GM21576 (cell line): ENCODE measurements around the gene TACR1.
A peak's percentile ranks its signal among the peaks of the same experiment; 100 is the strongest.
"Not testable (repeated sequence)": the region's sequence is repeated elsewhere in the genome, so short reads cannot be mapped to it uniquely, and the experiment has no call there.

ENCODE experiments used
- ATAC-seq: cut with Tn5 transposase; IDR thresholded peaks from one replicate; pipeline ENCODE4 v1.9.1; 2021; ENCODE audit warnings: mild to moderate bottlenecking, moderate library complexity; ENCODE audit not compliant: unreplicated experiment

The TACR1 gene

DNA sequence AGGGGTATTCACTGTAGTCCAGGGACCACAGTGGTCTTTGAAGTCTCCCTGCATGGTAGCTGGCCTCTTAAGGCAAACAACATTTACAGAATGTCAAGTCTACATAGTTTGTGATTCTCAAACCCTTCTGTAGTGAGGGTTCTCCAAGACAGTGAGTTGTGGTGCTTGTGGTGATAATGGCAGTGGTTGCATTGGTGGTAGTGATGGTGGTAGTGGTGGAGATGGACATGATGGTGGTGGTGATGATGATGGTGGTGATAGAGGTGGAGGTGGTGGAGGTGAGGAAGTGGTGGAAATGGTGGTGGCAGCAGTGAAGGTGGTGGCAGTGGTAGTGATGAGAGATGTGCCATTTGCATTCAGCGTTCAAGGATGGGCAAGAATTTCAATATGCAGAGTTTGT is 104.9 kb downstream of the TACR1 start:
- no peak for ATAC-seq

- ATAC-seq: no peak
Observed at GRCh38 chr2:75090770-75091515, 108.4 kb downstream of the TACR1 start.

- ATAC-seq: no peak
Observed at GRCh38 chr2:75089471-75089870, 109.8 kb downstream of the TACR1 start.

DNA sequence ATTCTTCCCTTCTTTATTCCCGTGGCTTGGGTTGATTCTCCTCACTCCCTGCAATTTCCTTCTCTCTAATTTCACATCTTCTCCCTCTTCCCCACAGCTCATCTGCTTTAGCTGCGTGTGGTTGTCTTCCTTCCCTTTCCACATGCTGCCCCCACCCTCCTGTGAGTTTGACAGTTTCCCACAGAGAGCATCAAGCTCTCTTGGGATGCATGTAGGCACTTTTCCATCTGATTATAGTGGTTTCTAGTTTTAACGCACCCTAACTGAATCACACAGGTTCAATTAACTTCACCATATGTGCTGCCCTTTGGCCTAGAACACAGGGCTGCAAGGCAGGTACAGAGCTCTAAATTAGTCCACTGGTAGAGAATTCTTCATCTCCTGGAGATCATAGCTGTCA is 110.5 kb downstream of the TACR1 start:
- ATAC-seq: no peak

GRCh38 chr2:75087736-75088135 is 111.6 kb downstream of the TACR1 start:
- no peak for ATAC-seq

DNA sequence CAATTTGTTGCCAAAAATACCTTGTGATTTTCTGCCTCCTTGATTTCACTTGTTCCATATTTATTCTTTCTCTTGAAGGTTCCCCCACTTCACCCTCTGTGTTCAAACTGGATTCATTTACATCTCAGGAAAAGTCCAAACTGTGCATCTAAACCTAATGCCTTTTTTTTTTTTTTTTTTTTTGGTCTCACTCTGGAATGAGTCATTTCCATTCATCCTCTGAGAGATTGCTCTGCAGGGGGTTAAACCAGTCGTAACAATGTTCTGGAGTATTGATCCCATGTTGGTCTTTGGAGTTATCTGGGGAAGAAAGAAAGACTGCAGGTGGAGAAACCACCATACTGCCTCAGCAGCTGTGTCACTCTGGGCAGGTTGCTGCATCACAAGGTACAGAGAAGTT is 119.7 kb downstream of the TACR1 start:
- no peak for ATAC-seq

- no peak for ATAC-seq
Observed at GRCh38 chr2:75077909-75078308, 121.4 kb downstream of the TACR1 start.

- no peak for ATAC-seq
Observed at GRCh38 chr2:75076088-75076487, 123.2 kb downstream of the TACR1 start.

DNA sequence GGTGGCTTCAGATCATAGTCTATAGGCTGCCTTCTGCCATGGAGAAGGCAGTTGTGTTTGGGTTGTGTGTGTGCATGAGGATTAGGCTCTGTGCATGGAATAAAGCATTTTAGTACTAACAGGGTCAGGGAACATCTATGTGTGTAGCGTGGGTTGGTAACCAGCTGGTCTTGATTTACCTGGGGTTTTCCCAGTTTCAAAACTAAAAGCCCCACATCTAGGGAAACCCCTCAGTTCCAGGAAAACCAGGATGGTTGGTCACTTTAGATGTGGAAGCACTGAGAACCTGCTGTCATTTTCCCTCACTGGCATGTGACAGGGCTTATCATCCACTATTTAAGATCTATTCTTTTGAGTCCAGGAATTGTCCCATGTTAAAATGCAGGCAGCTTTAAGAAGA is 124.6 kb downstream of the TACR1 start:
- no peak for ATAC-seq

- no peak for ATAC-seq
Observed at GRCh38 chr2:75074228-75074627, 125.1 kb downstream of the TACR1 start.

GRCh38 chr2:75071766-75072165 is 127.6 kb downstream of the TACR1 start:
- ATAC-seq: no peak

DNA sequence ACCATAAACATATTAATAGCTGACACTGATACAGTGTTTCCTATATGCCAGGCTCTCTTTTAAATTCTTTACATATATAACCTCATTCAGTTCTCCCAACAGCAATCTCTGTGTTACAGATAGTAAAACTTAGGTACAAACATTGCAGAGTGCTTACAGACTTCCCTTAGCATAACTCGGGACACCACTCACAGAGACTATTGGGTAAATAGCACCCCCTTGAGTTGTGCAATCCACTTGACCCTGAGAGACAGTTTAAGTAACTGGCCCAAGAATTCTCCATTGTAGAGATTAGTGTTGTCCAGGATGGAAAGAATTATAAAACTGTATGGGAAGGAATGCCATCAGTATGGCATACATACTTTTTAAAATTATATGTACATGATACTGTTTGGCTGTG is 130.8 kb downstream of the TACR1 start:
- no peak for ATAC-seq

DNA sequence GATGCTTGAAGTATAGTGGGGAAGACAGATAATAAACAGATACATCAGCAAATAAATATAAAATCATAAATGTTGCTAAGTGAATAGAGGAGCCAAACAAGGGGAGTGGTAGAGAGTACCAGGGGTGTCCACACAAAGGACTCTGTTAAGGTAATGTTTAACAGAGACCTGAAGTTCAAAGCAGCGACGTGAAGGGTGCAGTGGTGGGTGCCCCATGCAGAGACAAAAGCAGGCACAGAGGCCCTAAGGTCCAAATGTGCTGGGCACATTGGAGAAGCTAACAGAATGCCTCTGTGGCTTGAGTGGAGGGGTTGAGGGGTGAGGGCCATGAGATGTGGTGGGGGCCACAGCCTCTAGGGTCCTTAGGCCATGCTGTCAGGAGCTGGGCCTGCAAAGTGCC is 131.8 kb downstream of the TACR1 start:
- ATAC-seq: no peak

- no peak for ATAC-seq
Observed at GRCh38 chr2:75066121-75066902, 133.0 kb downstream of the TACR1 start.

- ATAC-seq: no peak
Observed at GRCh38 chr2:75065402-75066008, 133.8 kb downstream of the TACR1 start.

DNA sequence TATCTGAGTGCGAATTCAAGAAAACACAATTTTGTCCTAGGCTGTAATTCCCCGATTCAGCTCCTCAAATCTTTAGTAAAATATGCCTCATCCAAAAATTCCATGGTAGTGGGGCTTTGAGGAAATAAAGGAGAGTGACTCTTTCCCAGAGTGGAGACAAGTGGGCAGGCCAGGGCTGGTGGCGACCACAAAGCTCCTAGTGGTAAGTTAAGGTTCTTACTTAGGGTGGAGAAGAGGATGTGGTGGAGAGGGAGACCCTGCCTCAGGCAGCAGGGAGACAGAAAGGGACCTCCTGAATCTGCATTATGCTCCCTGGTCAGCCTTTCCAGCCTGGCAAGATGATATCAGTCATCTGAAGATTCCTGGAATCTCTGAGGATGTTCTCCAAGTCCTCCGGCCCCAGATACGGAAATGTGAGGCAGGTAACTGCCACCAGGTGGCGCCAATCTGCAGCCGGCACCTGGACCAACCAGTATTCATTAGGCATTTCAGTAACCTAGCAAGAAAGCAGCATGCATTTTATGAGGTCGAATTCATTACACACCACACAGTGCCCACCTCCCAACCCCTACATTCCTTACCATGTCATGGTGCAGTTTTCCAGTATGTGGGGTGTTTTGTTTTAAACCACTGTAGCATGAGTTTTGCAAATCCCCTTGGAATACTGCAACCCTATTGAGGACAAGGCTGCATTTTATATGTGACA is 134.5 kb downstream of the TACR1 start:
- peak; percentile 67 for ATAC-seq

DNA sequence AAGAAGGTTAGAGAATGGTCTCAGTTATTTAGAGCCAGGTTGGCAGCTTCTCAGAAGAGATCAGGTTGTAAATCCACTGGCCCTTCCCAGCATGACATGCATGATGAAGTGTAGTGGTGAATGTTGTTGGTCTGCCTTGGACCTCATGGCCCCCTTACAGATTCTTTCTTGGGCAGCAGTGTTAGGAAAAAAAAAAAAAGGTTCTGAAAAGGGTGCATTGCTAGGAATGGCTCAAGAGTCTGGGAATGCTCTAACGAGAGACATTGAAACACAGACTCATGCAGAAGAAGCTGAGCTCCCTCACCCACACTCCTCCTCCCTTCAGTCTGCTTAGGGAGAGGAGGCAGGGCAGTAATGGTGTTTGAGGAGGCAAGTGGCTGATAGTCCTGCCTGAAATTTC is 135.4 kb downstream of the TACR1 start:
- ATAC-seq: no peak

GRCh38 chr2:75058427-75058826 is 140.9 kb downstream of the TACR1 start:
- no peak for ATAC-seq

- not testable (repeated sequence) for ATAC-seq
Observed at GRCh38 chr2:75057150-75057549, 142.2 kb downstream of the TACR1 start.

DNA sequence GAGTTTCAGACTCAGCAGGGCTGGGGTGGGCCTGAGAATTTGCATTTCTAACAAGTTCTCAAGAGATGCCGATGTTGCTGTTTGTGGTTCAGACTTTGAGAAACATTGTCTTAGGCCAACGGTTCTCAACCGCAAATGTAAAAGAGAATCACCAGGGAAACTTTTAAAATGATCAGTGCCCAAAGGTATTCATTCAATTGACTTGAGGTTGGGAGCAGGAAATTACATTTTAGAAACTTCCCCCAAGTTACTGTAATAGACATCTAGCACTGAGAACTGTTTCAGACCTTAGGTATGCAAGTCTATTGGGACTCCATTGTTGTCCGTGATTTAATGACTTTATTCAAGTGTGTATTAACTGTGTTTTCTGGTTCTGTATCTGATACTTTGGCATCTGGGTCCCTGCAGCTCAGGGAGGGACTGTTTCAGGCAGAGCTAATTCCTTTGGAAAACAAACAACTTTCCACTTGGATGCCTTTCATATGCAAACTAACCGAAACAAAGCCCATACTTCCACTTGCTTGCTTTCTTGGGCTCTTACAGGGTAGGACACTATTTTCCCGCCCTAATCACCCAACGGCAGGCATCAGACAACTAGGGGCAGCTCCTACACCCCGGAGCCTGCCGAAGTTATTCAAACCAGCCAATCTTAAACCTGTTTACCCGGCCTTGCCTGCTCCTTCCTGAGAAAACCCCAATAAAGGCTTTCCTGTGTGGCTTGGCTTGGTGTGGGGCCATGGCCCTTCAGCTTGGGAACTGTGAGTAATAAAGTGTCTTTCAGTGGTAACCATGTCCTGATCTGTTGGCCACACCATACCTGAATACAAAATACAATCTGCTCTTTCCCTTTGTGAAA is 143.3 kb downstream of the TACR1 start:
- ATAC-seq: no peak
